ACC112 (cell line): ENCODE data around the gene JADE2.
"Not testable (repeated sequence)": the region's sequence is repeated elsewhere in the genome, so short reads cannot be mapped to it uniquely, and the experiment has no call there.

Experiments used
- H2AFZ ChIP-seq: fragments of 200-600 bp; sonication (generic); one replicate; pipeline ENCODE4 v1.6.0; 2017; ENCODE audit warnings: antibody characterized with exemption, low read length; ENCODE audit not compliant: unreplicated experiment
- H3K27ac ChIP-seq: fragments of 200-600 bp; sonication (generic); 2 replicates; pipeline ENCODE4 v1.5.1; 2014; ENCODE audit warnings: low read depth, mild to moderate bottlenecking, antibody characterized with exemption, low read length, moderate library complexity
- H3K27me3 ChIP-seq: fragments of 200-600 bp; sonication (generic); 2 replicates; pipeline ENCODE4 v1.6.1; 2014; ENCODE audit warnings: mild to moderate bottlenecking, antibody characterized with exemption, low read length, moderate library complexity, mixed read lengths; ENCODE audit not compliant: insufficient read depth
- H3K36me3 ChIP-seq: fragments of 200-600 bp; sonication (generic); 2 replicates; pipeline ENCODE4 v1.6.1; 2016; ENCODE audit warnings: mild to moderate bottlenecking, antibody characterized with exemption, low read length, moderate library complexity, mixed read lengths; ENCODE audit not compliant: insufficient read depth
- H3K4me1 ChIP-seq: fragments of 200-600 bp; sonication (generic); one replicate; pipeline ENCODE4 v1.6.1; 2016; ENCODE audit warnings: low read length, mixed read lengths; ENCODE audit not compliant: insufficient read depth, unreplicated experiment, control insufficient read depth
- H3K4me3 ChIP-seq: fragments of 200-600 bp; sonication (generic); 2 replicates; pipeline ENCODE4 v1.5.1; 2014; ENCODE audit warnings: mild to moderate bottlenecking, low read depth, low read length
- H3K79me2 ChIP-seq: fragments of 200-600 bp; sonication (generic); one replicate; pipeline ENCODE4 v1.6.0; 2016; ENCODE audit warnings: low read length; ENCODE audit not compliant: control insufficient read depth, unreplicated experiment, insufficient read depth

Gene JADE2

DNA sequence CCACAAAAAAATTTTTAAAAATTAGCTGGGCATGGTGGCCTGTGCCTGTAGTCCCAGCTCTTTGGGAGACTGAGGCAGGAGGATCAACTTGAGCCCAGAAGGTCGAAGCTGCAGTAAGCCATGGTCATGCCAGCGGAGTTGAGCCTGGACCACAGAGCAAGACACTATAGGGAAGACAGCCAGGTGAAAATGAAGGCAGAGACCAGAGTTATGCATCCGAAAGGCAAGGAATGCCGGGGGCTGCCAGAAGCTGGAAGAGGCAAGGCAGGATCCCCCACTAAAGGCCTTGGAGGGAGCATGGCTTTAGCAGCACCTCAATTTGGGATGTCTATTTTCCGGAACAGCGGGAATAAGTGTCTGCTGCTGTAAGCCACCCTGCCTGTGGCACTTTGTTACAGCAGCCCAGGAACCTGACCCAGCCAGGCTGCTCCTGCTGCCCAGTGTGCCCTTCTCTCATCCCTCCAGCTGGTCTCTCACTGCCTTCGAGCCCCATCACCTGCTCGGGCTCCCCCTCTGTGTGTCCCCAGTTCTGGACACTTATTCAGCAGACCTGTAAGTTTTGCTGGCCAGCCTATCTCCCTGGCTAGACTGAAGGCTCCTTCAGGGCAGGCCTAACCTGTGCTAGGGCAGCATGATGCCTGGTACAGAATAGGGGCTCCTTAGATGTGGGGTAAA lies 16.8 kb upstream of the JADE2 start:
- no peak overlapping the region for H3K27ac ChIP-seq
- H3K27me3 ChIP-seq: no peaks in the 10 kb centered on the region
- no peaks in the 10 kb centered on the region for H3K36me3 ChIP-seq
- no peaks in the 10 kb centered on the region for H3K79me2 ChIP-seq
- H2AFZ ChIP-seq: no peak overlapping the region
- H3K4me3 ChIP-seq: no peak overlapping the region
- peaks cover 63% of the 10 kb centered on the region for H3K4me1 ChIP-seq

DNA sequence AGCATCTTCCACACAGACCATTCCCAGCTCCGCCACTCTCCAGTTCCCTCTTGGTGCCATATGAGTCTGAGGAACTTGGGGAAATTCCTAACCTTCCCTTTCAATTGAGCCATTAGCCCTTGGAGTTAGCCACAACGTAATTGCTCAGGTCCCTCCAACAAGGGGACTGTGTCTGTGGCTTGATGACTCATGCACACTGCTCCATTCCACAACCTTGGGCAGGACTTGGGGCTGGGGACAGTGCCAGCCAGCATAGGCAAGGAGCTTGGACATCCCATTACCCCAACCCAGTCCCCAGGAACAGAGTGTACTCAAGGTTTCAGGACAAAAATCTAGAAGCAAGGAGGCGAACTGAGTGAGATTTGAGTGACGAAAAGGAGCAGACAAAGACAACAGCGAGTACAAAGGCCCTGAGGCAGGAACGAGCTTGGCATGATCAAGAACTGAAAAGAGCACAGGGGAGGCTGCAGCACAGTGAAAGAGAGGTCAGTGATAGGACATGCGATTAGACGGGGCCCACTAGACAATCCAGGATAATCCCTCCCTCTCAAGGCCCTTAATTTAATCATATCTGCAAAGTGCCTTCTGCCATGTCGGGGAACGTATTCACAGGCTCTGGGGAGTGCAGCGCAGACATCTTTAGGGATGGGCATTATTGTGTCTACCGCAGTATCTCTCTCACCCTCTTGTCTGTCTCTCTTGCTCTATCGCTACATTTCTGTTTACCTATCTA lies 16.0 kb upstream of the JADE2 start:
- no peak overlapping the region for H3K27ac ChIP-seq

DNA sequence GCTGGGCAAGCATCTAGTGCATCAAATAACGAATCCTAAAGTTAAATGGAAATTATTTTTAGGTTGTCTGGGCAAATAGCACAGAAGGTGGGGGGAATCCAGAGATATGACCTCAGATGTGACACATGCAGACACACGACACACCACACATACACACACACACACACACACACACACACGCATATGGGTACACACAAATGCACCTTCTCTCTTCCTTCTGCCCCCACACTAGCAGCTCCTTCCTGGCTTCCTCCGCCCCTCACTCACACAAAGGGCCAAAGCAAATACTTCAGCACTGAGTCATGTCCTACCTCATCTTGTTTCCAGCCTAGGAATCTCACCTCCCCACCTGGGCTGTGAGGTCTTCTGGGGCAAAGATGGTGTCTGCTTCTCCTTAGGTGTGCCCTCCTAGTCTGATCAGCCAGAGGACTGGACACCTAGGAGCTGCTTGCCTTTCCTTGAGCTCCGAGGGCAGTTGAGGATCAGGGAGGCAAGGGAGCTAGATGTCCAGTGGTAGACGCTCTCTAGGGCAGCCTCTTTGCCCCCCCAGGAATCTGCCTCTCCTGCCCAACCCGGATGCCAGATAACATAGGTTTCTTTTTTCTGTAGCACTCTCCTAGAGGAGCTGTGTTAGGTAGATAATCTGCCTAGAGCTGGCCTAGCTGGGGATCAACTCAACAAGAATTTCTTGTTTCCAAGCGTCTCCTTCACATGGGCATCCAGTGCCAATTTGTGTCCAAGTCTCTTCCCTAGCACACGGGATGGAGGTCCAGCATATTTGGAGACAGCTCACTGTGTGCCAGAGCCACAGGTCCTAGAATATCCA lies 14.3 kb upstream of the JADE2 start:
- H3K27me3 ChIP-seq: no peaks in the 10 kb centered on the region
- H3K4me3 ChIP-seq: no peak overlapping the region
- H3K27ac ChIP-seq: peak overlapping the region; percentile 16; the same call in 1 of the 2 replicates
- H3K79me2 ChIP-seq: no peaks in the 10 kb centered on the region
- no peak overlapping the region for H2AFZ ChIP-seq
- no peaks in the 10 kb centered on the region for H3K36me3 ChIP-seq
- peaks cover 44% of the 10 kb centered on the region for H3K4me1 ChIP-seq

More for the DNA sequence above, 16.0 kb upstream of the JADE2 start:
- Histone ChIP-seq H2AFZ (no peak overlapping the region), H3K79me2 (no peaks in the 10 kb centered on the region), H3K27me3 (no peaks in the 10 kb centered on the region), H3K36me3 (no peaks in the 10 kb centered on the region), H3K4me3 (no peak overlapping the region), H3K4me1 (peaks cover 55% of the 10 kb centered on the region)

DNA sequence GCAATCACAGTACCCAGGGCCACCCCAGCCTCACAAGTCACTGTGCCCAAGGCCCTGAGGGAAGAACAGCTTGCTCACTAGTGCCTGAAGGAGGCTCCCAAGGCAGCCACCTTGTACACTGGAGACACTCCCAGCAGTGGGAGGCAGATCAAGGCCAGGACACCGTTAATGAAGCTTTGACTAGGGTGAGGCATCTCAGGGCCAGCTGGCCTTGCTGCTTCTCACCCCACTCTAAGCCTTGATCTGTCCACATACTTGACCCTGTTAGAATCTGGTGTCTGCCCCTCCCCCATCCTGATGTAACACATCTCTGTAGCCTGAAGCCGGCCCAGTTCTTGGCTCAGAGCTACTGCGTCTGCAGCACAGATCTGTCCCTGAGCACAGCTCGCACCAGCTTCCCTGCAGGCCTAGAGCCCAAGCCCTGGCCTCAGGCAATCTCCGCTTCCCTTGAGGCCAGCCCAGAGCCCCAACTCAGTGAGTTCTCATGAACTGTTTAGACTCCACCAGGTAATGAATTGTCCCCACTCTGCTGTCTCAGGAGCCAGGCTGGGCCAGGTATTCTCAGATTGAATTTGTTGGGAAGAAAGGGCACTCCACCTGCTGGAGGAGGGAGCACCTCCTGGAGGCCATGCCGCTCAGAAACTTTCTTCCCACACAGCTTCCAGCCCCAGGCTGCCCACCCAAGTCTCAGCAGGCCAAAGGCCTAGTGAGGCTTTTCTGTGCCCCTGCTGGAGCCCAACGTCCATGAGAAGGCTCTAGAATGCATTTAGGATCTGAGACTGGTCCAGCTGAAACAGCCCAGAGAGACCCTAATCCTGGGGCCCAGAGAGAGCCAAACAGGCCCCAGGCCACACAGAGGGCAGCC lies 13.4 kb upstream of the JADE2 start:
- H3K27me3 ChIP-seq: no peaks in the 10 kb centered on the region
- H3K79me2 ChIP-seq: no peaks in the 10 kb centered on the region
- peak overlapping the region; percentile 59 for H2AFZ ChIP-seq
- peaks cover 36% of the 10 kb centered on the region for H3K4me1 ChIP-seq
- H3K27ac ChIP-seq: peak overlapping the region; percentile 16; the same call in 1 of the 2 replicates
- no peak overlapping the region for H3K4me3 ChIP-seq
- no peaks in the 10 kb centered on the region for H3K36me3 ChIP-seq

DNA sequence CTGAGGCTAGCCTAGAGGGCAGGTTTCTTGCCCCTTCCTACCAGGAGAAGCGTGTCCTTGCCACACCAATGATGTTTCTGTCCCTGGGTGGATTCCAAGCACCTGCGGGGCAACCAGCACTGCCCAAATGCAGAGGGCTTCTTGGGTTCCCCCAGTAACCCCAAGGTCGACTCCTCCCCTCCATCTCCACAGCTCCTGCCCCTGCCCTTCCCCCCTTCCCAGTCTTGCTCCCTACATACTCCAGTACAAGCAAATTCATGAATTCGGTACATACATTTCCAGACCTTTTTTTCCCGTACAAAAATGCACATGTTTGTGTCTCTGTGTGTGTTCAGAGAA lies 12.8 kb upstream of the JADE2 start:
- Histone ChIP-seq H3K27ac (no peak overlapping the region), H3K36me3 (no peaks in the 10 kb centered on the region), H2AFZ (no peak overlapping the region), H3K4me1 (peaks cover 34% of the 10 kb centered on the region), H3K4me3 (no peak overlapping the region), H3K79me2 (no peaks in the 10 kb centered on the region), H3K27me3 (no peaks in the 10 kb centered on the region)

DNA sequence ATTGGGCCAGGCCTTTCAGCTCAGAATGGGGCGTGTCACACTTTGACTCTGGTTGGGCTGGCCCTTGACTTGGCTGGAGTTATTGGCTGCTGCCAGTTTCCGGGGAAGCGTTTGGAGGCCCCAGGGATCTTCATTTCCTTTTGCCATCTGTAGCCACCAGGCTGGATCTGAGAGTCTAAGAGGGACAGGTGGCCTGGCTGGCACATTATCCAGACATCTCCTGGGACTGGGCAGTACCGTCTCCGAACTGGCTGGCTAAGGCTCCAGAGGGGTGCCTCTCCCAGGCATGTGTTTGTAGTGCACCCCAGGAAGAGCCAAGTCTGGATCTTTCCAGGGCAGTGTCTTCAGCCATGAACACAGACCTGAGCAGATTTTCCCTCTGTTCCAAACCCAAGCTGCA lies 9.7 kb upstream of the JADE2 start:
- peaks cover 16% of the 10 kb centered on the region for H3K4me1 ChIP-seq
- no peak overlapping the region for H3K27ac ChIP-seq
- H3K27me3 ChIP-seq: no peaks in the 10 kb centered on the region

DNA sequence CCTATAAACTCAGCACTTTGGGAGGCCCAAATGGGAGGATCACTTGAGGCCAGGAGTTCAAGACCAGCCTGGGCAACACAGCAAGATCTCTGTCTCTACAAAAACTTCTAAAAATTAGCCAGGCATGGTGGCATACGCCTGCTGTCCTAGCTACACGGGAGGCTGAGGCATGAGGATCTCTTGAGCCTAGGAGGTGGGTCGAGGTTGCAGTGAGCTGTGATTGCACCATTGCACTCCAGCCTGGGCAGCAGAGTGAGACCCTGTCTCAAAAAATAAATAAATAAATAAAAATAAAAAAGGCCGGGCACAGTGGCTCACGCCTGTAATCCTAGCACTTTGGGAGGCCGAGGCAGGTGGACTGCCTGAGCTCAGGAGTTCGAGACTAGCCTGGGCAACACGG lies 8.5 kb upstream of the JADE2 start:
- H3K27me3 ChIP-seq, H3K4me3 ChIP-seq, H3K4me1 ChIP-seq, H3K36me3 ChIP-seq, H3K27ac ChIP-seq, H2AFZ ChIP-seq, H3K79me2 ChIP-seq: not testable (repeated sequence)

More for the DNA sequence above, 9.7 kb upstream of the JADE2 start:
- Histone ChIP-seq H3K4me3 (no peak overlapping the region), H3K79me2 (no peaks in the 10 kb centered on the region), H2AFZ (no peak overlapping the region), H3K36me3 (no peaks in the 10 kb centered on the region)

DNA sequence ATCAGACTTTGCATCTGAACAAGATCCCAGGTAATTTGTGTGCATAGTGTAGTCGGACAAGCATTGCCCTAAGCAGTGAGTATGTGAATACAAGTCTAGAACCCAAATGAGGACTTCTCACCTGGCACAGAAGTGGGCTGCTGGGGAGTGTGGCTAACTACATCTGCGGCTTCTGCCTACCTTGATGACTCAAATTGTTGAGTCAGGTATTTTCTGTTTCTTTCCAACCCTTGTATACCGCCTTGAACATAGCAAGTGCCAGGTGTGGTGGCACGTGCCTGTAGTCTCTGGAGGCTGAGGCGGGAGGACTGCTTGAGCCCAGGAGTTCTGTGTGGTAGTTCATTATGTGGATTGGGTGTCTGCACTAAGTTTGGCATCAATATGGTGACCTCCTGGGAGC lies 7.9 kb upstream of the JADE2 start:
- H3K27ac ChIP-seq: no peak overlapping the region
- no peaks in the 10 kb centered on the region for H3K36me3 ChIP-seq
- H3K27me3 ChIP-seq: no peaks in the 10 kb centered on the region
- no peak overlapping the region for H2AFZ ChIP-seq
- no peaks in the 10 kb centered on the region for H3K79me2 ChIP-seq
- no peaks in the 10 kb centered on the region for H3K4me1 ChIP-seq
- H3K4me3 ChIP-seq: no peak overlapping the region

DNA sequence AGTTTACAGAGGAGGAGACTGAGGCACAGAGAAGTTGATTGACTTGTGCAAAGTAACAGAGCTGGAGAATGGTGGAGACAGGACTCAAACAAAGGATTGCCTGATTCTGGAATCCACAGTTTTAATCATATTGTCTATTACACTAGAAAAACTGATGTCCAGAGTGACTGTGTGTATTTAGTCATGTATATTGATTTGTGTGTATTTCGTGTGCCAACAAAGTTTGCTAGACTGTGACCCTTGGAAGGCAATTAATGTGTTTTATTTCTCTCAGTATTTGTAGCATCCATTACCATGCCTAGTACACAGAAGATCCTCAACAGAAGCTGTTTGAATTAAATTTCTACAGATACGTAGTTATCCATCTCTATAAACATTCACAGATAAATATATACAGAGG lies 5.5 kb upstream of the JADE2 start:
- Histone ChIP-seq H3K36me3 (no peaks in the 10 kb centered on the region), H2AFZ (no peak overlapping the region), H3K4me1 (peaks cover 10% of the 10 kb centered on the region), H3K79me2 (no peaks in the 10 kb centered on the region), H3K27me3 (no peaks in the 10 kb centered on the region), H3K4me3 (no peak overlapping the region), H3K27ac (no peak overlapping the region)

DNA sequence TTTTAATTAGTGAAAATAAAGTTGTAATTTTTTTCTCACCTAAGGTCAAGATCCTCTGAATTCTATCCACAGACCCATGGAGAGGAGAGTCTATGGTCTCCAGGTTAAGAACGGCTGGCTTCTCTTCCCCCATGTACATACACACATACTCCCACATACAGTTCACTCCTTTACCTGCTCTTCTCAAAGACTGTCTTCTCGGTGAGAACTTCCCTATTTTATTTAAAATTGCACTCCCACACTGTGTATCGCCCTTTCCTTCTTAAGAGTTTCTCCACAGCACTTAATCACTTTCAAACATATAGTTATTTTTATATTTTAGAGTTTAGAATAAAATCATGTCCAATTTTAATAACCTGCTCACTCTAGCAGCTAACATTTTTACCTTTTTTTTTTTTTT lies 3.6 kb upstream of the JADE2 start:
- Histone ChIP-seq H3K27me3 (no peaks in the 10 kb centered on the region), H3K27ac (no peak overlapping the region), H2AFZ (no peak overlapping the region), H3K4me3 (no peak overlapping the region), H3K79me2 (peaks cover 6% of the 10 kb centered on the region), H3K4me1 (peaks cover 10% of the 10 kb centered on the region), H3K36me3 (no peaks in the 10 kb centered on the region)
